IPS-15b (cell line): Measurements from ENCODE around the gene CTSD.

ENCODE experiments used
- H3K27me3 ChIP-seq: one replicate; pipeline ENCODE4 v1.6.1; 2013; ENCODE audit warnings: low read length; ENCODE audit not compliant: control insufficient read depth, insufficient read depth
- H3K36me3 ChIP-seq: one replicate; pipeline ENCODE4 v1.6.1; 2013; ENCODE audit warnings: low read length; ENCODE audit not compliant: control insufficient read depth, insufficient read depth
- H3K4me1 ChIP-seq: one replicate; pipeline ENCODE4 v1.6.1; 2013; ENCODE audit warnings: mild to moderate bottlenecking, low read length; ENCODE audit not compliant: control insufficient read depth, insufficient read depth
- H3K4me3 ChIP-seq: one replicate; pipeline ENCODE4 v1.5.1; 2013; ENCODE audit warnings: low read depth, low read length
- H3K9ac ChIP-seq: one replicate; pipeline ENCODE4 v1.6.1; 2013; ENCODE audit warnings: low read depth, mild to moderate bottlenecking, low read length
- H3K9me3 ChIP-seq: one replicate; pipeline ENCODE4 v1.6.1; 2013; ENCODE audit warnings: mild to moderate bottlenecking, low read length; ENCODE audit not compliant: control insufficient read depth, insufficient read depth

Gene CTSD

DNA sequence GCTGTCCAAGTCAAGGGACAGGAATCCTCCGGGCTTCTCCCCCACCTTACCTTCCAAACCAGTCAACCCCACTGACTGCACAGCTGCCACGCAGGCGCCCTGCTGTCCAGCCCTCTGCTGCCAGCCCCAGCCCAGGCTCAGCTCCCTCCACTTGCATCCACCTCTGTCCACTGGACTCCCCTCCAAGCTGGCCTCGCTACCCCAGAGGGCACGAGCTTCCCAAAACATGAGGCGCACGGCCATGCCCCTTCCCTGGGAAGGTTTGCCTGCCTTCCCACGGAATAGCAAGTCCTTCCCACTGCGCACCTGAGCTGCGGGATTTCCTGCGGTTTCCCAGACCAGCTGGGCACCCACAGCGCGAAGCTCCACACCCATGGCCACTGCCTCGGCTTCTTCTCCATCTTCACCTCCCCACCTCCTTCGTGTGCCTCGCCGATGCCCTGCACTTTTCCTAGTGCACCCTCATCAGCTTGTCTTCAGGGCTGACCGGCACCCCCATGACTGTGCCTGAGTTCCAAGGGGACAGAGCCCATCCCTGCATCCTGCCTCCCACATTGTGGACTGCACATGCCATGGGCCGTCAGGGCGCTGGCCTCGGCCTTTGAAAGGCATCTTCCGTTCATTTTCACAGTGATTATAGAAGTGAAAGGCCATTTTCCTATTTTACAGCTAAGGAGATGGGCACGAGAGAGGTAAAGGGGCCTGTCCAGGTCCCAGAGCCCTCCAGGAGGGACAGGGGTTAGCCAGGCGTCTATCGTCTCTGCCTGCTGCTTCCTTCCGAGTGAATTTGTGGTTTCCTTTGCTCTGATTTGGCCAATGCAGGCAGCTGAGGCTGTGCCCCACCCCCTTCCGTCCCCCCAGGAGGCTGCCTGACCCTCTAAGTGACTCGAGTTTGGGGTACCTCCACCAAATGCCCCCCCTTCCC, 29.7 kb downstream of the CTSD start:
- Histone ChIP-seq H3K4me1 (no peaks in the 10 kb centered on the region), H3K9ac (no peak overlapping the region), H3K9me3 (no peaks in the 10 kb centered on the region)

DNA sequence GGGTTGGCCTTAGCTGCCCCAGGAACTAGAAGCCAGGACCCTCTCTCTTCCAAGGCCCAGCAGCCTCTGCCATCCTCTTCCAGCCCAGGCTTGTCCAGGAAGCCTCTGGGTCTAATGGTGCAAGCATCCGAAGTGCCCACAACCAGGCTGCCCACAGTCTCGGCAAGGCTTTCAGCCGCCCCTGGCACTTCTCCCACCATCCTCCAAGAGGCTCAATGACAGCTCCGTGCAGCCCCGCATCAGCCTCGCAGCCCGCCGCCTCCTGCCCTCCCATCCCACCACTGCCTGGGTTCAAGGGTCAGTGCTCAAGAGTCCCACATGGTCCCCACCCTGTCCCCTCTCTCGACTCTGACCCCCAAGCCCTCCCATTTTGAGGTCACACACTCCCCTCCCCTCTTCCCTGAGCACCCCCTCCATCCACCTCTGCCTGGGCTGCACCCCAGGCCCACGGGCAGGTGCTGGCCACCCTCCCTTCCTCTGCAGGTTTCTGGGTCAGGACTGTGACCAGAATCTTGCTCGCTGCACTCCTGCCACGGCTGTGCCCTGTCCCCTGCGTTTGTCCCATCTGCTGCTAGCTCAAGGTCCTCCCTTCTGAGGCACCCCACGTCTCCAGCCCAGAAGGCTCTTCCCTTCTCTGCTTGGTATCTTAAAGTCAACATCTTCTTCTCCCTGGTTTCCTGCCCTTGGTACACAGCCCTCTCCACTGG, 30.6 kb downstream of the CTSD start:
- peaks cover 3% of the 10 kb centered on the region for H3K27me3 ChIP-seq
- H3K4me3 ChIP-seq, result no peak overlapping the region

More for the DNA sequence above, 29.7 kb downstream of the CTSD start:
- H3K27me3 ChIP-seq, result peaks cover 3% of the 10 kb centered on the region
- no peaks in the 10 kb centered on the region for H3K36me3 ChIP-seq
- no peak overlapping the region for H3K4me3 ChIP-seq

GRCh38 chr11:1732418-1733008, 31.2 kb downstream of the CTSD start:
- H3K36me3 ChIP-seq, result no peaks in the 10 kb centered on the region
- no peak overlapping the region for H3K9ac ChIP-seq
- H3K4me3 ChIP-seq, result no peak overlapping the region
- no peaks in the 10 kb centered on the region for H3K4me1 ChIP-seq
- H3K9me3 ChIP-seq, result no peaks in the 10 kb centered on the region
- peaks cover 3% of the 10 kb centered on the region for H3K27me3 ChIP-seq

More for the DNA sequence above, 30.6 kb downstream of the CTSD start:
- Histone ChIP-seq H3K4me1 (no peaks in the 10 kb centered on the region), H3K36me3 (no peaks in the 10 kb centered on the region), H3K9ac (no peak overlapping the region), H3K9me3 (no peaks in the 10 kb centered on the region)

DNA sequence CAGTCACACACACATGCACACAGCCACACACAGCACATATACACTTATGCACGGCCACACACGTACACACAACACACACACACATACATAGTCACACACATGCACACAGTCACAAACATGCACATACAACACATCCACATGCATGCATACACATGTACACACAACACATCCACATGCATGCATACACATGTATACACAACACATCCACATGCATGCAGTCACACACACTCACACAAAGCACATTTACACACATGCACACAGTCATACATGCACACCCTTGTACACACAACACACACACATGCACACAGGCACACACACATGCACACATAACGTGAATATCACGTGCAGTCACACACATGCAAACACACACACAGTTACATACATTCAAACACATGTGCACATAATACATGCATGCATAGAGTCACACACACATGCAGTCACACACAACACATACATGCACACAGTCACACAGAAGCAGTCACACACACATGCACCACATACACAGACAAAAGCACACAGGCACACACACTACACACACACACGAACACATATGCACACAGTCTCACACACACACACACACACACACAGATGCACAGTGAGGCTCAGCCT, 32.2 kb downstream of the CTSD start:
- H3K9me3 ChIP-seq, result no peaks in the 10 kb centered on the region
- H3K36me3 ChIP-seq, result no peaks in the 10 kb centered on the region
- no peaks in the 10 kb centered on the region for H3K4me1 ChIP-seq
- H3K4me3 ChIP-seq, result no peak overlapping the region
- H3K27me3 ChIP-seq, result peaks cover 3% of the 10 kb centered on the region
- no peak overlapping the region for H3K9ac ChIP-seq

- no peak overlapping the region for H3K9ac ChIP-seq
Observed at GRCh38 chr11:1730059-1730629, 33.6 kb downstream of the CTSD start.

GRCh38 chr11:1729692-1730011, 34.1 kb downstream of the CTSD start:
- Histone ChIP-seq H3K36me3 (no peaks in the 10 kb centered on the region), H3K4me1 (no peaks in the 10 kb centered on the region), H3K9ac (no peak overlapping the region), H3K9me3 (no peaks in the 10 kb centered on the region), H3K27me3 (no peaks in the 10 kb centered on the region), H3K4me3 (no peak overlapping the region)

More at GRCh38 chr11:1730059-1730629, 33.6 kb downstream of the CTSD start:
- no peaks in the 10 kb centered on the region for H3K9me3 ChIP-seq
- H3K27me3 ChIP-seq, result no peaks in the 10 kb centered on the region
- no peaks in the 10 kb centered on the region for H3K4me1 ChIP-seq
- no peaks in the 10 kb centered on the region for H3K36me3 ChIP-seq
- no peak overlapping the region for H3K4me3 ChIP-seq

DNA sequence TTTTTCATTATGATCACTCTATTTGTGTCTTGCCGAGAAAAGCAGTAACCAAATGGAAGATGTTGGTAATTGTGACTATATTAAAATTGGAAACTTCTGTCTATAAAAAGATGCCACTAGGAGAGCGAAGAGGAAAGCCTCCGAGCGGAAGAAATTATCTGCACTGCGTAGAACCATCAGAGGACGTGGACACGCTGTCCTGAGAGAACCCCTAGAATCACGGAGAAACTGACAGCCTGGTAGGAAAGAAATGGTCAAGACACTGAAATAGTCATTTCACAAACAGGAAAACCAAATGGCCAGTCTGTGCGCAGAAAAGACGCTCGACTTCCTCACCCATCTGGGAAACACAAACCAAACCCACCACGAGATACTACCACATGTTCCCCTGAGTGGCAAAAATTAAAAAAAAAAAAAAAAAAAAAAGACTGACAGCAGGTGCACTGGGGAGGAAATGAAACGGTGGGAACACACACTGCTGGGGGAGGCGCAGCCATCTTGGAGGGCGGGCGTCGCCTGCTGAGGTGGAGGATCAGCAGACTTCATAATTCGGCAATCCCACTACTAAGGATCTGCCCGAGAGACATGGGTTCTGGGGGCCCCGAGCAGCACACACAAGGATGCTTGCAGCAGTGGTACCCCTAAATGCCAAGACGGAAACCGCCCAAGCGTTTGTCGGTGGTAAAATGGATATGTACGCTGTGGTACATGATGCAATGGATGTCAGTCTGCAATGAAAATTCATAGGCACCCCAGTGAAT, 34.6 kb downstream of the CTSD start:
- Histone ChIP-seq H3K4me1 (no peaks in the 10 kb centered on the region), H3K9ac (no peak overlapping the region), H3K9me3 (no peaks in the 10 kb centered on the region), H3K36me3 (no peaks in the 10 kb centered on the region), H3K27me3 (no peaks in the 10 kb centered on the region), H3K4me3 (no peak overlapping the region)

GRCh38 chr11:1728301-1728700, 35.4 kb downstream of the CTSD start:
- H3K4me3 ChIP-seq, result no peak overlapping the region

DNA sequence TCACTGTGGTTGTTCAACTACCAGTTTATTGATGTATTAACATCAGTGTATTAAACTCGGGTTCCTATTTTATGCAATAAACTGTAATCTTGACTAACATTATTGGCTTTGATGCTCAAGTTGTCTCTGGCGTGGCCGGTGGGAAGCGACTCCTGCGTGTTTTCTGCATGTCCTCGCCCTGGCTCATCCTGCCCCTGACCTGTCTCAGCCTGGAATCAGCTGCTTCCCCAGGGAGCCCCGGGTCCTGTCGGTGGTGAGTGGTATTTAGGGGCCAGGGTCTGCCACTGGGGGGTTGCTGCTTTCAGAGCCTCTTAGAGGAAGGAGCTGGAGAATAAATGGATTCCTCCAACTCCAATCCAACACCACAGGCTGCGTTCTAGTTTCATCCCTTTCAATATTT, 35.9 kb downstream of the CTSD start:
- Histone ChIP-seq H3K36me3 (no peaks in the 10 kb centered on the region), H3K9me3 (no peaks in the 10 kb centered on the region), H3K4me1 (no peaks in the 10 kb centered on the region), H3K4me3 (no peak overlapping the region), H3K27me3 (no peaks in the 10 kb centered on the region), H3K9ac (no peak overlapping the region)

More at GRCh38 chr11:1728301-1728700, 35.4 kb downstream of the CTSD start:
- Histone ChIP-seq H3K4me1 (no peaks in the 10 kb centered on the region), H3K9ac (no peak overlapping the region), H3K9me3 (no peaks in the 10 kb centered on the region), H3K27me3 (no peaks in the 10 kb centered on the region), H3K36me3 (no peaks in the 10 kb centered on the region)

DNA sequence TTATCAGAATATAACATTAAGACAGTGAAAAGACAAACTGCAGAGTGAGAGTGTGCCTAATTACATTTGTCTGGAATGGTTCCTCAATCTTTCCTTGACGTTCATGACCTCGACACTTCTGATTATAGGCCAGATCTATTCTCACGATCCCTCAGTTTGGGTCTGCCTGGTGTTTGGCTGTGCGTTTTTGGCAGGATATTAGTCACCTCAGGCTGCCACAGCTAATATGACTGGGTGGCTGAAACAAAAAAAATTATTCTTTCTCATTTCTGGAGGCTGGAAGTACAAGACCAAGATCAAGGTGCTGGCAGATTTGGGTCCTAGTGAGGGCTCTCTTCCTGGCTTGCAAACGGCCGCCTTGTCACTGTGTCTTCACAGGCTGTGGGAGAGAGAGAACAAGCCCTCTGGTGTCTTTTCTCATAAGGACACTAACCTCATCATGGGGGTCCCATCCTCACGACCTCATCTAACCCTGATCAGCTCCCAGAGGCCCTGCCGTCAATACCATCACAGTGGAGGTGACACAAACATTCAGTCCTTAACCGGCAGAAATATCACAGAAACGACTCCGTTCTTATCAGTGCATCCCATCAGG, 36.5 kb downstream of the CTSD start:
- Histone ChIP-seq H3K36me3 (no peaks in the 10 kb centered on the region), H3K9me3 (no peaks in the 10 kb centered on the region), H3K4me1 (no peaks in the 10 kb centered on the region), H3K9ac (no peak overlapping the region), H3K4me3 (no peak overlapping the region), H3K27me3 (no peaks in the 10 kb centered on the region)
